HG03457 (cell line): Measurements from ENCODE around the gene ACTR3.
"Not testable (repeated sequence)": the region's sequence is repeated elsewhere in the genome, so short reads cannot be mapped to it uniquely, and the experiment has no call there.

Source experiments
- ATAC-seq: cut with Tn5 transposase; IDR thresholded peaks from one replicate; pipeline ENCODE4 v1.9.1; 2021; ENCODE audit warnings: moderate number of reproducible peaks; ENCODE audit not compliant: unreplicated experiment

Gene ACTR3

DNA sequence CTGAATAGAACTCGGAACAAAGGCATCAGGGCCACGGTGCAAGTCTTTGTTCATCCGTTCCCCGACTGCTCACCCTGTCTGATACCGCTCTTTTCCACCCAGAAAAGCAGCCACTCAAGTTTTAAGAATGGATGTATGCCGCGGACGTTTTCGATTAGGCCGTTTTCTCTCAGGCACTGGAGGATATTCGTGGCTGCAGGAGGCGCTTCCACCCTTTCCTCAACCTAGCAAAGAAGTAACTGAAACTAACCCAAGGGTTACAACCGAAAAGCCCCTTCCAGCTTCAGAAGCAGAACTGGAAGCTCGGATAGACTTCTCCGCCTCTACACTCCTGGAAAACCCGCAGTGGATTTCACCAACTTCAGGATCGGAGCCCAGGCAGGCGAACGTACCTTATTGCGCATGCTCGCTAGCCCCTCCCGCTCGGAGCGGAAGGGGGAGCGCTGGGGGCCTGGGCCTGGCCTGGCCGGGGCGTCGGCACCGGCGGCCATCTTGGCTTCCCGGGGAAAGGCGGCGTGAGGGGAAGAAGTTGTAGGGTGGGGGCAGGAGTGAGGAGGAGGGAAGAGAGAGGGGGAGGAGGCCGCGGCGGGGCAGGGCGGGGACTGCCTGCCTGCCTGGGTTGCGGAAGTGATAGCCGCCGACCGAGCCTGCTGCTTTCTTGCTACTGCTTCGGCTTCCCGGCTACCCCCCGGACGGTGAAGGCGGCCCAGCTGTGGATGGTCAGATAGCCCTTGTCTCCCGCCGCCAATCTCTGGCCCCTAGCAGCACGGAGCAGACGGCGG lies at the start of gene ACTR3:
ACTR3 (plus strand) TSS at position 619 of the 782 bp plus-strand sequence. CDS start 191 bp downstream, outside the sequence.
- ATAC-seq = peak; percentile 45

DNA sequence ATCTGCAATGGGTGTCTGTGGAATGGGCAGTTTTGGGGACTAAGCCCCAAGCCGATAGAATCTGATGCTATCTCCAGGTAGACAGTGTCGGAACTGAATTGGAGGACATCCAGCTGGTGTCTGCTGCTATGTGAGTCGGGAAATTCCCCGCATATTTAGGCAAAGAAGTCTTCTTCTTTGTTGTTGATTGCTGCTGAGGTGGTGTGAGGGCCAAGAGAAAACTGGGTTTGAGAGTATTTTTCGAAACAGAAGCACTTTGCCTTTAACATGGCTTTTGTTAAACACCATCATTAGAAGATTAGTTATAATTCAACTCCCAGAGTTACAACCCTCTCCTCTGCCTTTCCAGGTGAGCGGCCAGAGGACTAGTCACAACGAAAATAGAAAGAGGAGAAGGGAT lies 49.4 kb upstream of the ACTR3 start:
- ATAC-seq = no peak

DNA sequence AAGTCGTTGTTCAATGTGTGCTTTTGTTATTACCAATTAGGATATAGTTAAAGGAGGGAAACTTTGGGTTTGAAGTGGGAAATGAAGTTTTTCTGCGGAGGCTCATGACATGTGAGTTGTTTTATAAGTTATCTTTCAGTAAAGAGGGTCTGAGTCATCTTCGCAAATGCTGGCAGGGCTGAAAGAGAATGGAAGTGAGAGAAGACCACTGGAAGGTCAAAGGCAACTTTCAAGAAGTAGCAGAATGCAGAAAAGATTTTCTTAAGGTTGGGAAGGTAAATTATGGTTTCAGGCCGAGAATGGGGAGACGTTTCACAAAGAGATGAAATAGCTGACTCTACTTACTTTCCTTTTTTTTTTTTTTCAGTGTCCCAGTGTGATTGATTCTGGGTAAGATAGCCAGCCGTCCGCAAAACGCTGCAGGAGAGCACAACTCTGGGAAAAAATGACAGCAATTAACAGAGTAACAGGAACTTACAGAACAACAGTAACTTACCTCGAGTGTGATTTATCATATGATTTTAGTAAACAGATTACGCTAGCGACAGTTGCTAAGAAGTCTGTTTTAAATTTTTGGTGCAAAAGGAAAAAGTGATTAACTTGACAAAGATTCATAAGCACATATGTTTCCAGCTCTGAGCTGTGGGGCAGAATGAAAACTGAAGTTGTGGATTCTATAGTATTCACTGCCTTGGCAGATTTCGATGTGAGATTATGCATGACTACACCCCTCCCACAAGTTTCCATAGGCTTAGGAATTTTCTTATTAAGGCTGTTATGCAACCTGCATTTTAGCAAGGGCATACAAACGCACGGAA lies 46.8 kb upstream of the ACTR3 start:
- ATAC-seq = no peak

DNA sequence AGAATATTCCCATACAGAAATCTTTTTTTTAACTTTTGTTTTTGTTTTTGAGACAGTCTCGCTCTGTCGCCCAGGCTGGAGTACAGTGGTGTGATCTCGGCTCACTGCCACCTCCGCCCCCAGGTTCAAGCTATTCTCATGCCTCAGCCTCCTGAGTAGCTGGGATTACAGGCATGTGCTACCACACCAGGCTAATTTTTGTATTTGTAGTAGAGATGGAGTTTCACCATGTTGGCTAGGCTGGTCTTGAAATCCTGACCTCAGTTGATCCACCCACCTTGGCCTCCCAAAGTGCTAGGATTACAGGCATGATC lies 46.2 kb upstream of the ACTR3 start:
- not testable (repeated sequence) for ATAC-seq

DNA sequence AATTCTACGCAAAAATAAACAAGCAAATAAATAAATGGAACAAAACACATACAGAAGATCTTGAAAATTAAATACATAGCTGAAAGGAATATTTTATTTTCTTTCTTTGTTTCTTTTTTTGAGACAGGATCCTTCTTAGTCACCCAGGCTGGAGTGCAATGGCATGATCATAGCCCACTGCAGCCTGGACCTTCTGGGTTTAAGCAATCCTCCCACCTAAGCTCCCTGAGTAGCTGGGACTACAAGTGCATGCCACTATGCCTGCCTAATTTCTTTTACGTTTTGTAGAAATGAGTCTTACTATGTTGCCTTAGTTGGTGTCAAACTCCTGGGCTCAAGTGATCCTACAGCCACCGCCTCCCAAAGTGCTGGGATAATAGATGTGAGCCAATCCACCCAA lies 44.6 kb upstream of the ACTR3 start:
- no peak for ATAC-seq

DNA sequence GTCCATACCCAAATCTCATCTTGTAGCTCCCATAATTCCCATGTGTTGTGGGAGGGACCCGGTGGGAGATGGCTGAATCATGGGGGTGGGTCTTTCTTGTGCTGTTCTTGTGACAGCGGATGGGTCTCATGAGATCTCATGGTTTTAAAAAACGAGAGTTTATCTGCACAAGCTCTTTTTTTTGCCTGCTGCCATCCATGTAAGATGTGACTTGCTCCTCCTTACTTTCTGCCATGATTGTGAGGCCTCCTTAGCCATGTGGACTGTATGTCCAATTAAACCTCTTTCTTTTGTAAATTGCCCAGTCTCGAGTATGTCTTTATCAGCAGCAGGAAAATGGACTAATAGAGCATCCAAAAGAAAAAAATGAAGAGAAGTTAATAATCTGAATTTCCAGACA lies 44.1 kb upstream of the ACTR3 start:
- not testable (repeated sequence) for ATAC-seq

DNA sequence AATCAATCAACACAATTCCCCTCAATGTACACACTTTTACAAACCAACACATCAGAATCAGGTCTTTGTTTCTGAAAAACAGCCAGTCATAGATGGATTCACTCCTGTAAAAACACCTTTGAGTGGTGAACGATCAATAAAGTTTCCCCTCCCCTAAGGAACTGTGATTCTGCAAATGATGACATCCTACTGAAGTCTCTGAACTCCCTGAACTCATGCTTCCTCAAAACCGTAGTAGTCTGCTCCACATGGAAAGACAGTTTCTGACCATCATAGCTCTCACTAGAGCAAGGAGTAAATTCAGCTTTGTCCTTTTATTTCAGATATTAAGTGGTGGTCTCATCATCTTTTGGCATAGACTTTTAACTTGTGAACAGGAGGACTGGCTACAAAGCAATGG lies 43.5 kb upstream of the ACTR3 start:
- no peak for ATAC-seq

DNA sequence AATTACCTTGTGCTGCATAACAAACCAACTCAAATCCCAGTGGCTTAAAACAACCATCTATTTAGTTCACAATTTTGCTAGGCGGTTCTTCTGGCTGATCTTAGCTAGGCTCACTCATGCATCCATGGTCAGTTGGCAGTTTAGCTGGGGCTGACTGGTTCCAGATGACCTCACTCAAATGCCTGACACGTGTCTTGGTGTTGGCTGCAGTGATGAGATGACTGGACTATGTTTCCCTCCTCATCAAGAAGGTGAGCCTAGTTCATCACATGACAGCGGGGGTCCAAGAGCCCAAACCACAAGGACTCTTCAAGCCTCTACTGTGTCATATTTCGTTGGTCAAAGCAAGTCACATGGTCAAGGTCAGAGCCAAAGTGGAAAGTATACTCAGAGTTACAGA lies 42.7 kb upstream of the ACTR3 start:
- no peak for ATAC-seq

DNA sequence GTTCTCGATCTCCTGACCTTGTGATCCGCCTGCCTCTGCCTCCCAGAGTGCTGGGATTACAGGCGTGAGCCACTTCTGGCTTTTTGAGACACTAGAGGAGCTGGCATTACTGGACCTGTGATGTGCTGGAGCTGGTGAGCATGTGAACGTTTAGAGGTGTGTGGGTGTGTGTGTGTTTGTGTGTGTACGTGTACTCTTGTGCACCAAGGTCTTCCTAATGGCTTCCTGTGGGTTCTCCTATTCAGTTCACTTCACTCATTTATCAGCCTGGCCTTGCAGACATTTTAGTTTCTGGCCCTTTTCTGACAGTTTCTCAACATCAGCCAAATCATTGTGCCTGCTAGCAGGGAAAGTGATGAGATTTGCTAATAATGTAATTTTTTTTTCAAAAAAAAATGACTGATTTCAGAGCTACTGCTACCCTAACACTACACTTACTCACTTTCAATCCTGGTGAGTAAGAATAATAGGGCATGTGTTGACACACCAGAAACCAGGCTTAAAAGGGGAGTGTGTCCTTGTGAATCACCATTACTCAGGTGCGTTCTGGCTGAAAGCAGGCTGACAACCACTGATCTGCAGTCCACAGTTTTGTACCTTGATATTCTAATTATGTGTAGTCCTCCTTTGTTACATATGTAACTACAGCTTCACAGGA lies 41.0 kb upstream of the ACTR3 start:
- ATAC-seq = no peak

DNA sequence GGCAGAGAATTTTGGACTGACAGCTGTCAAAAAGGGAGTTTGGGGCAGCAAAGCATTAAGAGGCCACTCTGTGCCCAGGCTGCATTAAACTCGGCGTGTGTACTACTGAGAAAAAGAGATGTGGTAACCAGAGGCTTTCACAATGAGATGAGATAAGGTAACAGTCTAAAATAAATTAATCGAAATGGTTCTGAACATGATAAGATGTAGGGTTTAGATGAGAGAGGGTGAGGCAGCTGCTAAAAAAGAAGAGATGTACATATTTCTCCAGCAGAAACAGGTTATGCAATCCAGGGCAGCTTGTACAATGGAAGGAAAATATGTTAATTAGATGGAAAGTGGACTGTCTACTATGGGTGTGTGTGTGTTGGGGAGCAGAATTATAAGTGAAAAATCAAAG lies 39.2 kb upstream of the ACTR3 start:
- no peak for ATAC-seq

DNA sequence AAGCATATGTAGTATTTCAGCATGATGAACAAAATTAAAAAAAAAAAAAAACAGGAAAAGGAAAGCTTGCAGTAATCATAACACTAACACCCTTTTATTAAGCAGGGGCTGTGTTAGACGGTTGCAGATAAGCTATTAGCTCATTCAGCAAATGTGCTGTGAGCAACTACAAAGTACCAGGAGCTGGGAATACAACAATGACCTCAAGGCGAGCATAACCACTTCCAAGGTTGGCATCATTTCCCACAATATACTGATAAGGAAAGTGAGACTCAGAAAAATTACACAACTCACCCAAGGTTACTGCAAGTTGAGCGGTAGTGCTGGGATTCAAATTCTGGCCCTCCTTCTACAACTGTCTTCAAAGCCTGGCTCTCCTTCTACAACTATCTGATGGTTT lies 38.2 kb upstream of the ACTR3 start:
- no peak for ATAC-seq

DNA sequence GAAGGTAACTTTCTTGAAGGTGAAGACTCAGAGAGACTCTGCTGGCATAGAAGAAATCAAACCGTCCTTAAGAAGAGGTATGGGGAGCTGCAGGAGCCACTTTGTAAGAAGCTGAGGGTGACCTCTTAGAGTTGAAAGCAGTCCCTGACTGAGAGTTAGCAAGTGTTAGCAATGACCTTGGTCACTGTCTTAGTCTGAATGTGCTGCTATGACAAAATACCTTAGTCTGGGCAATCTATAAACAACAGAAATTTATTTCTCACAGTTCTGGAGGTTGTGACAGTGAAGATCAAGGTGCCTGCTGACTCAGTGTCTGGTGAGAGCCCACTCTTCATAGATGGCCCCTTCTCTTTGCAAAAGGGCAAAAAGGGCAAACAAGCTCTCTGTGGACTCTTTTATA lies 35.7 kb upstream of the ACTR3 start:
- no peak for ATAC-seq

DNA sequence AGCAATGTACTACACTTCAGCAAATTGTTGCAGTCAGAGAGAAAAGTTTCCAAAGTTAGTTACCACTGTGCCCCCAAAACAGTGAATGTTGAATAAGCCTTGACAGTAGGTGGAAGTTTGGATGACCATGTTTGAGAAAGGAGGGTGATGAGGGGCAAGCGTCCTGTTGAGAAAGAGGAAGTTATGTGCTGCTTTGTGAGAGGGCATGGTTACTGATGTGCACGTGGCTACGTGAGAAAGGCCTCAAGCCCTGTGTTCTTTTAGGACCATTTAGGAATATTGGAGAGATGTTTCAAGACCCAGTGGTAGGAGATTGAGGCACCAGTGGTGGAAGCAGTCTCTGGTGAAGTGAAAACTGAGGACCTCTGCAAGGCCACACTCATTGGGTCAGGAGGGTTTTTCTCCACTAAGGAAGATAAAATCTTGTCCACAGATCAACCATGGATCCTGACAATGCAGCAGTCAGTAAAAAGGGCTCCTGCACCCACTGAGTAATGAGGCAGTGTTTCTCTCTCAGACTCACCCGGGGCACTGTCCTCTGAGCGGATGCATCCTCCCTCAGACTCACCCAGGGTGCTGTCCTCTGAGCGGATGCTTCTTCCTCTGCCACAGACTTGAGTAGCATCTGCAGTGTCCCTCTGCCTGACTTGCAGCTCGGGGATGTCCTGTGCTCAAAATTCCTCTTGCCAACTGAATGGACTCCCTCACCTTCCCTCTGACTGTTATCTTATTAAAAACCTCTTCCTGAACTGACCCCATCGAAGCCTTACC lies 34.7 kb upstream of the ACTR3 start:
- no peak for ATAC-seq

DNA sequence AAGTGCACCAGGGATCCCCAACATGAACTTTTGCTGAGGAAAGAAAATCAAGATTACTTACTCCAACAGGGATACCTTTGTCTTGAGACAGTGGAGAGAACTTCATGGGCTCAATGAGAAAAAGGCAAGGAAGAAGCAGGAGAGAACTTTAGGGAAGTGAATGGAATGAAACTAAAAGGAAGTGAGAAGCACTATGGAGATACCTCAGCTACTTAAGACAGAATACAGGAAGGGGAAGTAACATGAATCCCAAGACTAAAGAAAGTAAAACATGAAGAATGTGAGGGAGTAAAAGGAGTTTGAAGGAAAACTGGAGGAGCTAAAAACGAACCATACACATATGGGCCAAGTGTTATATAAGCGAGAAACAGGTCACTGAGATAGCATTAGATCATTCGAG lies 32.4 kb upstream of the ACTR3 start:
- no peak for ATAC-seq

DNA sequence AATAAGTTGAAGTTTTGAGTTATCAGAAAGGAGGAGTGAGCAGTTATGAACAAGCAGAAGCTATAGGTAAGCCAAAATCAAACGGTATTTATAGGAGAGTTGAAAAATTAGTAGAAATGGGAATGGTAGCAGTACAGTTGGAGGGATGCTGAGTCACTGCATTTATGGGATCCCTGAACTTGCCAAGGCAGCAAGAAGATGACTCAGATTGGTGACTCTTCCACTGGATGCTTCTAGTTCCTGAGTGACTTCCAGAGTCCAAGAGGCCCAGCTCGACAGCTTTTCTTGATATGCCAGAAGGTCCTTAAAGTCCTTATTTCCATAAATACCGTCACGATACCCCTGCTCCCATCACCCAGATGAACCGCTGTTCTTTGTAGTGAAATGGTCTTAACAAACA lies 31.1 kb upstream of the ACTR3 start:
- ATAC-seq = no peak

DNA sequence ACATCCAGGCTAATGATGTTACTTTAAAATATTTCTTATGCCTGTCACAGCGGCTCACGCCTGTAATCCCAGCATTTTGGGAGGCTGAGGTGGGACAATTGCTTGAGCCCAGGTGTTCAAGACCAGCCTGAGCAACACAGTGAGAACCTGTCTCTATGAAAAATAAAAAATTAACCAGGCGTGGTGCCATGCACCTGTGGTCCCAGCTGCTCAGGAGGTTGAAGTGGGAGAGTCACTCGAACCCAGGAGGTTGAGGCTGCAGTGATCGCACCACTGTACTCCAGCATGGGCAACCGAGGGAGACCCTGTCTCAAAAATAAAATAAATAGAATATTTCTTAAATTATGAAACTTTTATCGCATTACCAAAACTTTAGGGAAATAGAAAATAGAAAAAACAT lies 28.1 kb upstream of the ACTR3 start:
- ATAC-seq = no peak

DNA sequence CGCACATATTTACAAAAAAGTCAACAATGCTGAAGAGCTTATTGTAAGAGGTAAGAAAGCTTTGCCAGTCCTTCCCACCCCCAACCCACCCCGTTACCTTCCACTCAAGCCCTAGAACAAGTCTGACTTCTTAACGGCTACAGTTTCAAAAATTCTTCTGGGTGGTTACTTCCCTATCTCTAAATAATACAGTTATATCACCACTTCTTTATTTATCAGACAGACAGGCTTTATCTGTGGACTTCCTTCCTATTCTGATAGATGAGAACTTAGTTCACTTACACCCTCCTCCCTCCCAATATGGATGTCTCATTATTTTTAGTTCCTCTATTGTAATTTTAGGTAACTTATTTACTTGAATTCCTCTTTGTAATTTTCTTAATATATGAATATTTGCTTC lies 26.7 kb upstream of the ACTR3 start:
- ATAC-seq = no peak

DNA sequence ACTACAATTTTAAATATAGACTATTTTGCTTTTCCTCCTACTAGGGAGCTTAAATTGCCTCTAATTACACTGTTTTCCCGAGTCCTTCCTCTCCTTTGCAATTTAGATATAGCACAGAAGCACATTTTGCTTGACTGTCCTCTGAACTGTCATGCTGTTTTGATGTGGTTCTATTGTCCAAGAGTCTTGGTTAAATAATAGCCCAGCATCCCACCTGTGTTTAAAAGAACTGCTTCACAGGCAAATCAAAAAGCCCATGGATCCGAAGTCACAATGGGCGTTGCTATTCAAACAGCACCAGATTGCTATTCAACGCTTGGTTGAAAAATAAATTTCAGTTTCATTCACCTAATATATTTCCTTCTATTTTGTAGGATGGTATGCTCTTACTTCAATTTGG lies 22.3 kb upstream of the ACTR3 start:
- ATAC-seq = no peak

DNA sequence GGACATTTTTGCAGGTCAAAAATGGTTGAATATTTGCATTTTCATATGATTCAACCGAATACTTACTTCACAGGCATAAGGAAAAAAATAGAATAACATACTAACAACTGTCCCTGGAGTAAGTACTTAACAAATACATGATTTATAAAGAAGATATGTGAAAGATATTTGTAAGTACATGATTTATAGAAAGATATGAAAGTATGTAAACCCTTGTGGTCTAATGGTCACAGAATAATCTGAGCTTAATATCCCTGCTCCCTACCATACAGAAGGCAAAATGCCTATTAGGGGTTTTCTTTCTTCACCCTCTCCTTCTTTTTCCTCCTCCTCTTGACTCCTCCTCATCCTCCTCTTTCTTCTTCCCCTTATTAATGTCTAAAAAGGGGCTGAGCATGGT lies 20.6 kb upstream of the ACTR3 start:
- no peak for ATAC-seq

DNA sequence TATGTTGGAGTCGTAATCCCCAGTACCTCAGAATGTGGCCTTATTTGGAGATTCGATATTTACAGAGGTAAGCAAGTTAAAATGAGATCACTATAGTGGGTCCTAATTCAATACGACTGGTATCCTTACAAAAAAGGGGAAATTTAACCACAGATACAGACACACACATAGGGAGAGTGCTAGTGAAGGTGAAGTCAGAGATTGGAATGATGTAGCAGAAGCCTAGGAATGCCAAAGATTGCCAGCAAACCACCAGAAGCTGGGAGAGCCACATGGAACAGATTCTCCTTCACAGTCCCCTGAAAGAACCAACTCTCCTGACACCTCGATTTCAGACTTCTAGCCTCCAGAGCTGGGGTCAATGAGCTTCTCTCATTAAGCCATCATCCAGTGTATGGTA lies 17.7 kb upstream of the ACTR3 start:
- ATAC-seq = no peak

DNA sequence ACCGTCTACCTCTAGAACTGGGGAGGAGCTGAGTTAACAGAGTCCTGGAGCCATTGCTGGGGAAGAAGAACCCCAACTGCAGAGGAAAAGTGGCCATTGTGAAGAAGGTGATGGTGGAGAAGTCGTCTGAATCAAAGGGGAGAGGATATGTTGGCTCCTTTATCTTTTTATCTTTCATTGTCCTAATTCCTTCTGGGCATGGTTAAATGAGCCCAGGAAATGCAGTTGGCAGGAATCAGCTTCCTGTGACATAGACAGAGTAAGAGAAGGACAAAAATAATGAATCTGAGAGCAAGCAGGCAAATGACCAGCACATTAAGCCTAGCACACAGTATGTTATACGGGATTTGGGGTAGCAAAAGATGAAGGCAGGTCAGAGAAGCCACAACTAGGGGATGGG lies 16.0 kb upstream of the ACTR3 start:
- no peak for ATAC-seq
